ENCODE measurements around the gene GOLPH3. TPM values are rescaled to one million over a fixed set of nuclear protein-coding genes. Genes with fewer than 3 reads are reported as not detected.
A peak's percentile ranks its signal among the peaks of the same experiment; 100 is the strongest.

GOLPH3 gene
- total RNA-seq, 1 donor from 2014 or later = 78.8 TPM

- Histone ChIP-seq H3K4me3 (no peak overlapping the region), H3K27ac (no peak overlapping the region), H3K36me3 (no peaks in the 10 kb centered on the region), H3K9me3 (no peaks in the 10 kb centered on the region), H3K27me3 (no peaks in the 10 kb centered on the region), H3K4me1 (peaks cover 12% of the 10 kb centered on the region)
- DNase-seq (ENCODE audit: extremely low spot score in 2 of 2) = no peak
- intact Hi-C loops (cut with DNase I) = no loop called here
- TF ChIP-seq POLR2AphosphoS5 (IDR thresholded peaks at IDR 0.05; ENCODE audit: insufficient read depth in 1 of 2, low read depth in 1 of 2) (no peak), POLR2A (IDR thresholded peaks at IDR 0.05) (no peak)
- TF ChIP-seq, protein P1, sequence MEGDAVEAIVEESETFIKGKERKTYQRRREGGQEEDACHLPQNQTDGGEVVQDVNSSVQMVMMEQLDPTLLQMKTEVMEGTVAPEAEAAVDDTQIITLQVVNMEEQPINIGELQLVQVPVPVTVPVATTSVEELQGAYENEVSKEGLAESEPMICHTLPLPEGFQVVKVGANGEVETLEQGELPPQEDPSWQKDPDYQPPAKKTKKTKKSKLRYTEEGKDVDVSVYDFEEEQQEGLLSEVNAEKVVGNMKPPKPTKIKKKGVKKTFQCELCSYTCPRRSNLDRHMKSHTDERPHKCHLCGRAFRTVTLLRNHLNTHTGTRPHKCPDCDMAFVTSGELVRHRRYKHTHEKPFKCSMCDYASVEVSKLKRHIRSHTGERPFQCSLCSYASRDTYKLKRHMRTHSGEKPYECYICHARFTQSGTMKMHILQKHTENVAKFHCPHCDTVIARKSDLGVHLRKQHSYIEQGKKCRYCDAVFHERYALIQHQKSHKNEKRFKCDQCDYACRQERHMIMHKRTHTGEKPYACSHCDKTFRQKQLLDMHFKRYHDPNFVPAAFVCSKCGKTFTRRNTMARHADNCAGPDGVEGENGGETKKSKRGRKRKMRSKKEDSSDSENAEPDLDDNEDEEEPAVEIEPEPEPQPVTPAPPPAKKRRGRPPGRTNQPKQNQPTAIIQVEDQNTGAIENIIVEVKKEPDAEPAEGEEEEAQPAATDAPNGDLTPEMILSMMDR (IDR thresholded peaks at IDR 0.05) = no peak
Observed at GRCh38 chr5:32195265-32195664, 21.1 kb upstream of the GOLPH3 start.

DNA sequence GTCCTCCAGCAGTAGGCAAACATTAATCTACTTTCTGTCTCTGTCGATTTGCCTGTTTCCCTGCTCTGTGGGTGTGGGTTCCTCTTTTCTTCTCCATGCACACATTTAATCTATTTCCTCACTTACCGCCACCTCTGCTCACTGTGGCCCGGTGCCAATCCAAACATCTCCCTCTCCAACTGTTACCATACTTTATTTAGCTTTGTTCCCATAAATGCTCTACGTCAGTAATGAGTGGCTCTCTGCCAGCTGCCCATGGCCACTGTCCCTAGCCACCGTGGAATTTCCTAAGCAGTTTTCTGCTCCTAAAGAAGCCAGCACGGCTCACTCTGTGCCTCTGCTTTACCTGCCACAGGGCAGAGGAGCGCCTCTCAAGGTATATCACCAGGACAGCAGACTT lies 19.5 kb upstream of the GOLPH3 start:
- H3K27ac ChIP-seq = peak overlapping the region; percentile 30
- H3K4me3 ChIP-seq = no peak overlapping the region
- no peaks in the 10 kb centered on the region for H3K36me3 ChIP-seq
- H3K9me3 ChIP-seq = no peaks in the 10 kb centered on the region
- no peaks in the 10 kb centered on the region for H3K27me3 ChIP-seq
- no peak for DNase-seq (ENCODE audit: extremely low spot score in 2 of 2)
- intact Hi-C loops (cut with DNase I) = no loop called here
- TF ChIP-seq, protein P1 (IDR thresholded peaks at IDR 0.05) = no peak
- TF ChIP-seq POLR2AphosphoS5 (IDR thresholded peaks at IDR 0.05; ENCODE audit: insufficient read depth in 1 of 2, low read depth in 1 of 2) (peak in 1 of 2 donors; percentile 84), POLR2A (IDR thresholded peaks at IDR 0.05) (no peak)
- peaks cover 16% of the 10 kb centered on the region for H3K4me1 ChIP-seq

- no peaks in the 10 kb centered on the region for H3K36me3 ChIP-seq
- DNase-seq (ENCODE audit: extremely low spot score in 2 of 2) = no peak
- H3K4me3 ChIP-seq = no peak overlapping the region
- no peak overlapping the region for H3K27ac ChIP-seq
- TF ChIP-seq, protein P1 (IDR thresholded peaks at IDR 0.05) = no peak
- TF ChIP-seq POLR2A (IDR thresholded peaks at IDR 0.05) = no peak
- peak; percentile 12 to 50 for TF ChIP-seq POLR2AphosphoS5 (IDR thresholded peaks at IDR 0.05; ENCODE audit: insufficient read depth in 1 of 2, low read depth in 1 of 2)
- H3K9me3 ChIP-seq = no peaks in the 10 kb centered on the region
- H3K27me3 ChIP-seq = no peaks in the 10 kb centered on the region
- H3K4me1 ChIP-seq = peaks cover 16% of the 10 kb centered on the region
- intact Hi-C loops (cut with DNase I) = no loop called here
Observed at GRCh38 chr5:32190095-32190494, 16.0 kb upstream of the GOLPH3 start.

DNA sequence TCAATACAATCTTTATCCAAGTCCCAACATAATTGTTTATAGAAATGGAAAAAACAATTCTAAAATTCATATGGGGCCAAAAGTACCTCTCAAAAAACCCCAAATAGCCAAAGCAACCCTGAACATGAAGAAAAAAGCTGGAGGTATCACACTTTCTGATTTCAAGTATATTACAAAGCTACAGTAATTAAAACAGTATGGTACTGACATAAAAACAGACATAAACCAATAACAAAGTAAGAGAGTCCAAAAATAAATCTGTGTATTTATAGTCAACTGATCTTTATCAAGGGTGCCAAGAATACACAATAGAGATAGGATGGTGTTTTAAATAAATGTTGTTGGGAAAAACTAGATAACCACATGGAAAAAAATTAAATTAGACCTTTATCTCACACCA lies 13.6 kb upstream of the GOLPH3 start:
- Histone ChIP-seq H3K36me3 (no peaks in the 10 kb centered on the region), H3K4me1 (peaks cover 4% of the 10 kb centered on the region), H3K27ac (no peak overlapping the region), H3K9me3 (no peaks in the 10 kb centered on the region), H3K4me3 (no peak overlapping the region), H3K27me3 (no peaks in the 10 kb centered on the region)
- DNase-seq (ENCODE audit: extremely low spot score in 2 of 2) = no peak
- intact Hi-C loops (cut with DNase I) = no loop called here
- no peak for TF ChIP-seq POLR2A (IDR thresholded peaks at IDR 0.05)
- TF ChIP-seq POLR2AphosphoS5 (IDR thresholded peaks at IDR 0.05; ENCODE audit: insufficient read depth in 1 of 2, low read depth in 1 of 2) = no peak
- TF ChIP-seq, protein P1 (IDR thresholded peaks at IDR 0.05) = no peak

DNA sequence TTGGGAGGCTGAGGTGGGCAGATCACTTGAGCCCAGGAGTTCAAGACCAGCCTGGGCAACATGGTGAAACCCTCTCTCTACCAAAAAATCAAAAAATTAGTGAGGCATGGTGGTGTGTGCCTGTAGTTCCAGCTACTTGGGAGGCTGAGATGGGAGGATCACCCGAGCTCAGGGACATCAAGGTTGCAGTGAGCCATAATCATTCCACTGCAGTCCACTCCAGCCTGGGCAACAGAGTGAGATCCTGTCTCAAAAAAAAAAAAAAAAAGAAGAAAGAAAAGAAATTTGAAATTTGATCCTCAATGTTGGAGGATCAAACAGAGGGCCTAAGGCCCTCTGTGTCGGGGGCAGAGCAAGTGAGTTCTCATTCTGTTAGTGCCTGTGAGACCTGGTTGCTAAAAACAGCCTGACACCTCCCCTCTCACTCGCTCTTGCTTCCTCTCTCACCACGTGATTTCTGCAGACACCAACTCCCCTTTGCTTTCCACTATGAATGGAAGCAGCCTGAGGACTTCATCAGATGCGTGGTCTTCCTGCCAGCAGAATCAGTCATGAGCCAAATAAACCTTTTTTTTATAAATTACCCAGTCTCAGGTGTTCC lies 8.4 kb upstream of the GOLPH3 start:
- Histone ChIP-seq H3K4me1 (no peaks in the 10 kb centered on the region), H3K27ac (no peak overlapping the region), H3K36me3 (no peaks in the 10 kb centered on the region), H3K27me3 (no peaks in the 10 kb centered on the region), H3K4me3 (no peak overlapping the region), H3K9me3 (no peaks in the 10 kb centered on the region)
- intact Hi-C loops (cut with DNase I) = no loop called here
- DNase-seq (ENCODE audit: extremely low spot score in 2 of 2) = no peak
- TF ChIP-seq POLR2A (IDR thresholded peaks at IDR 0.05) (no peak), POLR2AphosphoS5 (IDR thresholded peaks at IDR 0.05; ENCODE audit: insufficient read depth in 1 of 2, low read depth in 1 of 2) (no peak)
- TF ChIP-seq, protein P1 (IDR thresholded peaks at IDR 0.05) = no peak

Data from vagina (tissue), 2 donors.